ENCODE measurements around the gene STX18.

GRCh38 chr4:4384837-4385236 is 157.0 kb downstream of the STX18 start:
- no peak for TF ChIP-seq POLR2A (IDR thresholded peaks at IDR 0.05)
- TF ChIP-seq CTCF (IDR thresholded peaks at IDR 0.05) = no peak
- TF ChIP-seq POLR2AphosphoS5 (IDR thresholded peaks at IDR 0.05) = no peak
- no peak for TF ChIP-seq EP300 (IDR thresholded peaks at IDR 0.05)
